ENCODE data around the gene NRF1. TPM values are rescaled to one million over a fixed set of nuclear protein-coding genes. Genes with fewer than 3 reads are reported as not detected.
"Not testable (repeated sequence)": the region's sequence is repeated elsewhere in the genome, so short reads cannot be mapped to it uniquely, and the experiment has no call there.

Gene NRF1
- total RNA-seq, 2 donors from 2014 or later = 15.6 to 21.7 TPM

DNA sequence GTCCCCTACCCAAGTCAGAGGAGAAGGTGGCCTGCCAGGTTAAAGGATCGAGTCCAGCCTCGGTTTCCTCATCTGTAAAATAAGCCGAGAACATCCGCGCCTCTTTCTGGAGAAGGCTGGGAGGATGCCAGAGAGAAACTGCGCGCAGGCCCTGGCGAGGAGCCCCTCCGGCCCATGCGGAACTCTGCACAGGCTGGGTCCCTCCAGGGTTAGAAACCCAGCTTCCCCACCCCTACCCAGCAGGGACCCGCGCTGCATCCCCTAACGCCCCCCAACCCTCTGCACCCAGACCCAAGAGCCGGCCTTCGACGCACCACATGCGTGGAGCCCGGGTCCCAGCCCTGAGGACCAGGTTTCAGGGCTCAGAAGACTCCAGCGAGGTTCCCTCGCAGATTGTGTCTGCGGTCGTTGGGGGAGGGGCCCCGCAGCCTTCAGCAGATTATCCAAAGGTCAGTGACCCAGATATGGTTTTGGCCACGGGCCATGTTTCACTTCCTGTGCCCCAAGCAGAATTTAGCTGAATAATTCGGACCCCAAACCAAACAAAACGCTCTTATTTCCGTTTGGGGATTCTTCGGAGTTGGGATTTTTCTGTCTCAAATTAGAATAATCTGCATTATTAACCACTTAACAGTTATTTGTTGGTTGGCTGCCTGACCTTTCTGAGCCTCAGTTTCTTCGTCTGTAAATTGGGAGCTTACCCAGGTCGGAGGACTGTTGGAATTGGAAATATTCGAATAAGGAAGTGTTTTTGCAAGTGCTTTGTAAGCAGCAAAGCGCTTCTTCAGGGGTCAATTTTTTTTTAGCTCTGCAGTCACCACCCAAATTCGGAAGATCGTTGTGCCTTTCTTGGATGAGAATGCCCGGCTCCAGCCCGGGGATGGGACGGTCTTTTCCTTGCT is 173.5 kb downstream of the NRF1 start:
- no peaks in the 10 kb centered on the region for H3K9me3 Mint-ChIP-seq
- no peak overlapping the region for H3K27ac Mint-ChIP-seq
- DNase-seq (ENCODE audit: low spot score in 2 of 2) (no peak), ATAC-seq (no peak)
- peaks cover 0 to 7% of the 10 kb centered on the region in 2 donors for H3K36me3 Mint-ChIP-seq

DNA sequence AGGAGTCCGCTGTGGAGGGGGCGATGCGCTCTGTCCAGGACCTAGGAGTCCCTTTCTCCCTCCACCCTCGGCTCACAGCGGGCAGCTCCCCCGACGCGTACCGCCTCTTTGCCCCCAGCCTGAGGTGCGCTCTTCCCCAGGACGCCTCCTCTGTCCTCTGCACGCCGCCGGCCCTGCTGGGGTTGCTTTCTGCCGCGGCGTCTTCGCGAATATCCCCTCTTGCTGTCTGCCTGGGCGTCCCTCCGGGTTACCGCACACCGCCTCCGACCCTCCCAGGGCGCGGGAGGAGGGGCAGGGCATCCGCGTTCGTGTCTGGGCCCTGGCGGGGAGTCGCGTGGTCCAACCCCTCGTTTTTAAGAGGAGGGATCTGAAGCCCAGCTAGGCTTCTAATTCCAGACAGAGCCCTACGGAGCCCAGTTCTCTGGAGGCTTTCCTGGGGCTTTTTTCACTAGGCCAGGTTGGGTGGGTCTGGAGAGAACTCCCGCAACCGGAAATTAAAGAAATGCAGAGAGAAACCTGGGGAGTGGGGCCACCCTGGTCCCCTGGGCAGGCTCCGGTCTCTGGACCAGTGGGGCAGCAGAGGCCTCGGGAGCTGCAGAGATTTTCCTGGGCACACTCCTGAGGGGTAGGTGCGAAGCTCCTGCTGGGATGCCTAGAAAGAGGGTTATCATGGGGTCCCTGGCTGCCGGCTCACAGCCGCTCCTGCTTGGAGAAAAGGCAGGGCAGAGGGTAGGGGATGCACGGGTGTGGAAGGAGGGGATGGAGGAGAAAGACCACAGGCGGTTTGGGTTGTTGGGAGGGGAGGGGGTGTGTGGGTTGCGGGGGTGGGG is 174.4 kb downstream of the NRF1 start:
- H3K36me3 Mint-ChIP-seq = peaks cover 0 to 7% of the 10 kb centered on the region in 2 donors
- peak; percentile 12 to 13 for ATAC-seq
- no peaks in the 10 kb centered on the region for H3K9me3 Mint-ChIP-seq
- H3K27ac Mint-ChIP-seq = no peak overlapping the region
- peak in 1 of 2 donors; percentile 15 for DNase-seq (ENCODE audit: low spot score in 2 of 2)

DNA sequence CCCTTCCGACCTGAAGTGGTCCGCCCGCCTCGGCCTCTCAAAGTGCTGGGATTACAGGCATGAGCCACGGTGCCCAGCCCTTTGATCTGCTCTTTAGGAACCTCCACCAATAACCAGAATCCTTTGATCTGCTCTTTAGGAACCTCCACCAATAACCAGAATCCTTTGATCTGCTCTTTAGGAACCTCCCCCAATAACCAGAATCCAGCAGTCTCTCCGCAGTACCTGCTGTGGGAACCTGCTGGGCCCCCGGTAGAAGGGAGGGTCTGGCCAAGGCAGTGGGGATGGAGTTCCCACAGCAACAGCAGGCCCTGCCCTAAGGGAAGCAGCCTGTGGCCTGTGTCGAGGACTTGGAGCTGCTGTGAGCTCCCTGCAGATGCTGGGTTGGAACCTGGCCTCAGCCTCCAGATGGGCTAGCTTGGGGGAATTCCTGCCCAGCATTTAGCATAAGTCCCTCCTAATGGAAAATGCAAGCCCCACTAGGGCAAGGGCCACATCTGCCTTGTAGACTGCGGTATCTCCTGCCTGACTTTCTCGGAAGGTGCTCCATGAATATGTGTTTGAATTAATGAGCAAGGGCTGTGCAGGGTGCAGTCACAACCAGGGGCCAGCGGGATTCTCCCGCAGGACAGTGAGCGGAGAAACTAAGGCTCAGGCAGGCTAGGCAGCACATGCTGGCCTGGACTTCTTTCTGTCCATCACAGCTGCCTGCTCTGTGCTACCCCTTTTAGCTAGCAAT is 175.5 kb downstream of the NRF1 start:
- Mint-ChIP-seq H3K36me3 (peaks cover 0 to 7% of the 10 kb centered on the region in 2 donors), H3K9me3 (no peaks in the 10 kb centered on the region), H3K27ac (no peak overlapping the region)
- ATAC-seq (peak in 1 of 2 donors; percentile 22), DNase-seq (ENCODE audit: low spot score in 2 of 2) (no peak)

DNA sequence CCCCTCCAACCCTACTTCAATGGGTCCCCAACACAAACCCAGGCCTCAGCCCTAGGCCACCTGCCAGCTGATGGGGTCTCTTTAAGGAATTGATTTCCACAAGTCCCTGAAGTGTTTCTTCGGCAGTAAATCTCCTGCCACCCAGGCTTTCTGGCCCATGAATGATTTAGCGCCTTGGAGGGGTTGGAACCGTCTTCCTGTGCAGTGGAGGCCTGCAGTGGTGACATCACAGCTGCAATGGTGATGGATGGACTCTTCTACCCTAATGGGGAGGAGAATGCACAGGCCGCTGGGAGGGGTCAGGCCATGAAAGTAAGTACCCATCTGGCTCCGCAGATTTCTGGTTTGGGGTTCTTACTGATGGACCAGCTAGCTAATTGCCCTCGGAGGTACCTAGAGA is 177.5 kb downstream of the NRF1 start:
- no peaks in the 10 kb centered on the region for H3K9me3 Mint-ChIP-seq
- ATAC-seq = no peak

DNA sequence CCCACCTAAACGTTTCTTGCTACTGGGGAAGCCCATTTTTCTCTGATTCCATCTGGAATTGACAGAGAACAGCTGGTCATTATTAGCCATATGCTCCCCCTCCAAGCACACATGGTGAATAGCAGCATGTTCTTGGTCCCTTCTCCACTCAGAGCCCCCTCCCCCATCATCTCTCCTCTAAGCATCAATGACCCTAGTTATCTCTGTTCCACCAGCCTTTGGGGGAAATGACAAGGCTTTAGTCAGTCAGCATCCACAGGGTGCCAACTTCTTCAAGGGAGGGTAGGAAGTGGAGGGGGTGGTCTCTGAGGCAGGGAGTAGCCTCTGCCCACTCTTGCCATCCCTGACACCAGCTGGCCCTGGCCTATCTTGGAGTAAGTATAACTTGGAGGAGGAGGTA is 178.1 kb downstream of the NRF1 start:
- no peaks in the 10 kb centered on the region for H3K36me3 Mint-ChIP-seq
- H3K9me3 Mint-ChIP-seq = no peaks in the 10 kb centered on the region
- H3K27ac Mint-ChIP-seq = no peak overlapping the region
- DNase-seq (ENCODE audit: low spot score in 2 of 2) = no peak
- ATAC-seq = no peak

More for the DNA sequence above, 177.5 kb downstream of the NRF1 start:
- no peaks in the 10 kb centered on the region for H3K36me3 Mint-ChIP-seq
- H3K27ac Mint-ChIP-seq = no peak overlapping the region
- DNase-seq (ENCODE audit: low spot score in 2 of 2) = no peak

DNA sequence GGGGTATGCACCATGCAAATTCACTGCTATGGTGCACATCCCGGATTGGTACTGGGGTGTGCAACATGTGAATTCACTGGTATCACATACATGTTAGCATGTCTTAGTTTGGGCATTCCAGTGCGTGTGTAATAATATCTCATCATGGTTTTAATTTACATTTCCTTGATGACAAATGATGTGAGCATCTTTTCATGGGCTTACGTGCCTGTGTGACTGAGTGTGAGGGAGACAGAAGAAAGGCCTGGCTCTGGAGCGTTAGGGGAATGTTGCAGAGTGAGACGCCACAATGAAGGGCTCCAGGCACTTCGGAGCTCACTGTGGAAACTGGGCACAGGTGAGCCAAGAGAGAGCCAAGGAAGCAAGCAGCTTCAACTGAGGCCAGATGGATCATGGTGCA is 178.6 kb downstream of the NRF1 start:
- H3K9me3 Mint-ChIP-seq = no peaks in the 10 kb centered on the region
- no peaks in the 10 kb centered on the region for H3K36me3 Mint-ChIP-seq
- DNase-seq (ENCODE audit: low spot score in 2 of 2) (no peak), ATAC-seq (no peak)
- no peak overlapping the region for H3K27ac Mint-ChIP-seq

DNA sequence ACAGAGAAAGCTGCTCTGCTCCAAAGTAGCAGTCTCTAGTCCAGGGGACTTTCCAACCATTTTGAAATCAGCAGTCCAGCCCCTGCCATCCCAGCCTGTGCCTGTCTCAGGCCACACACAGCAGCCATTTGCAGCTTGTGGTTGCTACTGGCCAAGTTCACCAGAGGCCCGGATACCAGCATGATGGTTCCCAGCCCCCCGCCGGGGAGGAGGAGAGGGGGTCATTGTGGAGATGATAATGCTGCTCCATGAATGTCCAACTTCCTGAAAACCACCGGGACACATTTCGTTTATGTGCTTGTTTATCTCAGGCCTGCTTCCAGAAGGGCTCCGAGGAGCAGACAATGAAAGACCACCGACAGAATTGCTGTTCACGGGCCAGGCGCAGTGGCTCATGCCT is 181.2 kb downstream of the NRF1 start:
- ATAC-seq = no peak
- DNase-seq (ENCODE audit: low spot score in 2 of 2) = no peak
- Mint-ChIP-seq H3K9me3 (no peaks in the 10 kb centered on the region), H3K36me3 (no peaks in the 10 kb centered on the region), H3K27ac (no peak overlapping the region)

DNA sequence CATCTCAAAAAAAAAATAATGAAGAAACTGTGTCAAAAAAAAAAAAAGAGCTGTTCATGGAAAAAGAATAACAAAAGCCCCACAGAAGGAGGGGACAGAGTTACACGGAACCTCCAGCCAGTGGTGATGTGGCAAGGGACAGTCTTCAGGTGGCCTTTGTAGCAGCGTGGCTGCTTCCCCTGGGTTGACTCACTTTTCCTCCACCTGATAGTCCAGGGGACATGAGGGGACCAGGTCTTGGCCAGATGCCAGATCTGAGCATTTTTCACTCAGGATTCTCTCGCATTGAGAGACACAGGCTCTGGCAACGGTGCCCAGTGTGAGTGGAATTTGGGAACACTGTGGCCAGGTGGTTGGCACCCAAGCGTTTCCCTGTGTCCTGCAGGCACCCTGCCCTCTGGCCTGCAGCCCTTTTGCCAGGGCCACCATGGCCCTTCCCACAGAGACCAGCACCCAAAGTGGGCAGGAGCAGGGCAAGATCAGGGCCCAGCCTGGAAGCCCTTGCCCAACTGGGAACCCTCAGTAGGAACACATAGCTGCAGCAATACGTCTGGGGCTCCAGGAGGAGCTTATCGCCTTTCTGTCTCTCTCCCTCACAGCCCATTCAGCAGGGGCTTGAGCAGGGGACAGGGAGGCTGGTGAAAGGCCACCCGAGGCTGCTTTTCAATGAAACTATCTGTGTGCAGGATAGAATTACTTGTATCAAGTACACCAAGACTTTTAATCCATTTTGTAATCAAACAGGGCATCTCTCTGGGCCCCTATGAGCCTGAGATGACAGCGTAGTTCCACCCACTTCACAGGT is 182.2 kb downstream of the NRF1 start:
- H3K27ac Mint-ChIP-seq = no peak overlapping the region
- H3K36me3 Mint-ChIP-seq = no peaks in the 10 kb centered on the region
- no peaks in the 10 kb centered on the region for H3K9me3 Mint-ChIP-seq
- ATAC-seq (no peak), DNase-seq (ENCODE audit: low spot score in 2 of 2) (no peak)

DNA sequence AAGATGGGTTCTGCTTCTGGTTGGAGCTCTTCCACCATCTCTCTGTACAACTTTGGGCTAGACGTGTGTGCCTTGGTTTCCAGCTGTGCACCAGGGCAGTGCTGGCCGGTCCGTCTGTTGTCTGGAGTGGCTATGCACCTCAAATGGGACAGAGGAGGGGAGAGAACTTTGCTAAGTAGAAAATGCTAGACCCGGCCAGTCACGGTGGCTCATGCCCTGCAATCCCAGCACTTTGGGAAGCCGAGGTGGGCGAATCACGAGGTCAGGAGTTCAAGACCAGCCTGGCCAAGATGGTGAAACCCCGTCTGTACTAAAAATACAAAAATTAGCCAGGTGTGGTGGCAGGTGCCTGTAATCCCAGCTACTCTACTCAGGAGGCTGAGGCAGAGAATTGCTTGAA is 182.9 kb downstream of the NRF1 start:
- not testable (repeated sequence) for DNase-seq (ENCODE audit: low spot score in 2 of 2); ATAC-seq; H3K27ac Mint-ChIP-seq; H3K9me3 Mint-ChIP-seq; H3K36me3 Mint-ChIP-seq

DNA sequence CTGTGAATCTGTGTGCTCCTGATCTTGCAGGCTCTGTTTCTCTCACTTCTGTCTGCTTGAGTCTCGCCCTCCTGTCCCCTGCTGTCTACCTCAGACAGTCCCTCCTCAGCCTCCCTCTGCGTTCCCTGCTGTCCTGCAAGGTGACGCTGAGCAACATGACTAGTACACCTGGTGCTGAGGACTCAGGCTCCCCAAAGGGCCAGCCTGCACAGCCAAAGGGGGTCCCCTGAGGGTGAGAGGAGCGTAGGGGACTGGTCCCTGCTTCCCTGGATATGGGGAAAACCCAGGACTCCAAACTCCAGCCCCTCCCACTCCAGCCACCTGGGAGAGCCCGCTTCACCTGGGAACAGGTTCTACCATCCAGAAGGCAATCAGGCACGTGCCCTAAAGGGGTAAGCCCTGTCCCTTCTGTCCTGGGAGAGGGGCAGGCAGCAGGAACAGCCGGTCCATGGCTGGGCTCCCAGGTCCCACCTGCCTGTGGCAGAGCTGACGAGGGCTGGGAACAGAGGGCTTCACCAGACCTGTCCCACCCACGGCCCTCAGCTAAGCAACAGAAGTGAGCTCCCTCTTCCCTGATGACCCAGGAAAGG is 184.8 kb downstream of the NRF1 start:
- ATAC-seq (no peak), DNase-seq (ENCODE audit: low spot score in 2 of 2) (no peak)
- no peak overlapping the region for H3K27ac Mint-ChIP-seq
- H3K36me3 Mint-ChIP-seq = no peaks in the 10 kb centered on the region
- H3K9me3 Mint-ChIP-seq = no peaks in the 10 kb centered on the region

DNA sequence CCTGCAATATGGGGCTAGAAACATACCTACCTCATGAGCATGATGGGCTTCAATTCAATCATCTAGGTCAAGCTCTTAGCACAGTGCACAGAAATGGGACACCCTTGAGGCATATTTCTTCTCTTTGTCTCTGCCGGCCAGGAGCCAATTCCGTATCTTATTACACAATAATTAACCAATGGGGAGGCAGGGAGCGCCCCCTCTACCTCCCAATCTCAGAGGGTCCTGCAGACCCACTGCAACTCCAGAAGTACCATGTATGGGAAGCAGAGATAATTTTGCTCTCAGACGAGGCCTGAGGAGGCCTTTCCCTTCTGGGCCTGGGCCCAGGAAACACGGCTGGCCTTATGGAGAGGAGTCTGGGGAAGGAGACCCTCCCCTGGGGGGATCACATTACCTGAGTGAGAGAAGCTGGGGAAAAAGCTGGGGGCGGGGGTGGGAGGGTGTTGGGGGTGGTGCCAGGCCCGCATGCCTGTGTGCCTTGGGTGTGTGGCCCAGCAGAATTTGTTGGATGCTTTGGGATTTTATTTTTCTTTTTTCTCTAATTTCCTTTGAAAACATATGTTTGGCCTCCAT is 185.8 kb downstream of the NRF1 start:
- DNase-seq (ENCODE audit: low spot score in 2 of 2) (no peak), ATAC-seq (no peak)
- Mint-ChIP-seq H3K9me3 (no peaks in the 10 kb centered on the region), H3K36me3 (no peaks in the 10 kb centered on the region), H3K27ac (no peak overlapping the region)

DNA sequence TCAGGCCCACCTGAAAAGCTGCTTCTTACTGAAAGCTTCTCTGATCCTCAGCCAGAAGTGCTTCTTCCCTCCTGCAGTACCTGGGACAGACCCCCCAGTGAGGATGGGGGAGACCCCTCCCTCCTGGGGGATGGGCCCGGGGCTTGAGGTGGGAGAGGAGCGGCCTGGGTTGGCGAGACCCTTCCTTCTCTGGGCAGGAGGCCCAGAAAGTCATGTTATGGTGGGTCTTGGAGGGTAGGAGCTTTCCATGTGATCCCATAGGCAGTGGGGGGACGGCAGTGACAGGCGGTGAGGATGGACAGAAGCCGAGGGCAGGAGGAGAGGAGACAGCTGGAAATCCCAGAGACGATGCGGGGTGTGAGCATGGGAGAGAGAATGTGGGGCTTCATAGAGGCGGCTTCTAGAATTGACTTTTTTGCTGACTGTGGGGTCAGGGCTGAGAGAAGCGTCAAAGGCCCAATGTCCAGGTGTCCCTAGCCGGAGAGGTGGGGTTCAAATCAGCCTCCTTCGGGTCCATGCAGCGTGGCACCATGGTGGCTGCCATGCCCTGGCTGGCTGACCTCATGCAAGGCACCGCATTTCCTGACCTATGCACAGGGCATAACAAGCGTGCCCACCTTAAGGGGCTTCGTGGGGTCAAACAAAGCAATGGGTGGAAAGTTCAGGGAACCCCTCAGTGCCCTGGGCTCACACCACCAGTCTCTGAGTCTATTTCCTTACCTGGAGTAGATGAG is 187.3 kb downstream of the NRF1 start:
- ATAC-seq = no peak
- no peaks in the 10 kb centered on the region for H3K36me3 Mint-ChIP-seq
- no peak for DNase-seq (ENCODE audit: low spot score in 2 of 2)
- no peak overlapping the region for H3K27ac Mint-ChIP-seq
- no peaks in the 10 kb centered on the region for H3K9me3 Mint-ChIP-seq

DNA sequence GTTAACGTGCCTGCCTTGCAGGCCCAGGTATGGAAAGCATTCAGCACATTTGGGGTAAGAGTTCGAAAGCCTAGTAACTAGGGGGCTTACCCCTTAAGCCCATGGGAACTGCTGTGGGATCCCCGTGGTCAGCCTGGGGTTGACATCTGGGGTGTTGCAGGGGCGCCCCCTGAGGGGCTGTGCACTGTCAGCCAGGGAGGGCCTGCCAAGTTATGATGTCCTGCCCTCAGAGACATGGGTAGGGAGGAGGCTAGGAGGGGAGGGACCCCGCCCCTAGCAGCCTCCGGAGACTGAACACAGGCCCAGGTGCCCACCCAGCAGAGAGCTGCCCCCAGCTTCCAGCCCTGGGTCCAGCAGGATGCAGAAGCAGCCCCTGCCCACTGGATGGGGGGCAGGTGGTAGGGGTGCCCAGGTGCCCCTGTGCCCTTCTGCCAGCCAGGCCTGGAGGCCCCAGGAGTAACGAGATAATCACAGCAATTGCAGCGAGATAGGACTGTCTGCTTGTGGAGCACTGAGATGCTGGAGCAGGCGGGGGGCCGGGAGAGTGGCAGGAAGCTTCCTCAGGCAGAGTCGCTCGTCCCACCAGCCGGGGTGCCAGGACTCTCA is 187.9 kb downstream of the NRF1 start:
- H3K9me3 Mint-ChIP-seq = no peaks in the 10 kb centered on the region
- H3K36me3 Mint-ChIP-seq = no peaks in the 10 kb centered on the region
- H3K27ac Mint-ChIP-seq = no peak overlapping the region
- DNase-seq (ENCODE audit: low spot score in 2 of 2) (no peak), ATAC-seq (peak in 1 of 2 donors; percentile 18)

DNA sequence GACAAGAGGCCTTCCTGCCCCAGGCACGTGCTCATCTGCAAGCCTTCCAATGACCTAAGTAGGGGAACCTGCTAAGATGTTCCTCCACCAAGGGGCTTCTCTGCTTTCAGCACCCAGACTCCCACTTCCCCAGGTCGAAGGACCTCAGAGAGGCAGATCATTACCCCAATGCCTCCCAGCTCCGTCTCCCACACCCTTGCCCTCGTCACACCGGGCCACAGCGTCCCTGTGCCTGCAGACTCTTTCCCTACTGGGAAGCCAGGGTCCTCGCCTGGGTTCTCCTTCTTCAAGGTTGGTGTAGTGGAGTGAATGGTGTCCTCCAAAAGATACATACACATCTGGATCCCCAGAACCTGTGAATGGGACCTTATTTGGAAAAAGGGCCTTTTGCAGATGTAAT is 189.4 kb downstream of the NRF1 start:
- ATAC-seq (no peak), DNase-seq (ENCODE audit: low spot score in 2 of 2) (no peak)
- no peaks in the 10 kb centered on the region for H3K9me3 Mint-ChIP-seq
- no peak overlapping the region for H3K27ac Mint-ChIP-seq
- H3K36me3 Mint-ChIP-seq = no peaks in the 10 kb centered on the region

DNA sequence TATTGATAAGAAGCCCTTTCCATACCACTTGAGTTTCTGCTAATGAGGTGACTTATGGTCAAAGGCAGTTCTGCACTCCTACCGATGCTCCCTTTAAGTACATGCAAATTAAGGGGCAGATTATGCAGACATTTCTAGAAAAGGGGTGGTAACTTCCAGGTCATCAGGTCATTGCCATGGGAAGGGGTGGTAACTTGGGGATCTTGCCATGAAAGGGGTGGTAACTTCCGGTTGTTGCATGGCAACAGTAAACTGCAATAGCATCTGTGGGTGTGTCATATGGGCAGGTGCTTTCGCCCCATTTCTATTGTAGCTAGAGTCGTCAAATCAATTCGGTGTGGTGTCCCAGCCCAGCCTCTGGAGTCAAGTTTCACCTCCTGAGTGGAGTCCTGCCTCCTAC is 190.4 kb downstream of the NRF1 start:
- no peak overlapping the region for H3K27ac Mint-ChIP-seq
- H3K9me3 Mint-ChIP-seq = no peaks in the 10 kb centered on the region
- ATAC-seq (no peak), DNase-seq (ENCODE audit: low spot score in 2 of 2) (no peak)
- H3K36me3 Mint-ChIP-seq = no peaks in the 10 kb centered on the region

All from activated naive CD4-positive, alpha-beta T cell treated with anti-CD3 and anti-CD28 coated beads, Interleukin-2, amount 50 U/mL, for 72 hours (primary cell).